DND-41 (cell line): ENCODE results near the gene CHST3.

Source experiments
- CTCF ChIP-seq: IDR thresholded peaks from 2 replicates; pipeline ENCODE4 v1.5.1; 2012; ENCODE audit warnings: borderline replicate concordance, low read length, moderate library complexity, mild to moderate bottlenecking; ENCODE audit not compliant: poor library complexity, severe bottlenecking; ENCODE audit errors: extremely low read depth
- EZH2 ChIP-seq: IDR thresholded peaks from 3 replicates; pipeline ENCODE4 v1.6.1; 2012; ENCODE audit warnings: borderline replicate concordance, low read depth, mild to moderate bottlenecking, moderate library complexity, low read length, inconsistent platforms; ENCODE audit not compliant: severe bottlenecking

GRCh38 chr10:71957546-71958275 lies 6.5 kb upstream of the CHST3 start:
- TF ChIP-seq CTCF = no peak
- TF ChIP-seq EZH2 = no peak
